Measurements from ENCODE around the gene MPRIP.
A peak's percentile ranks its signal among the peaks of the same experiment; 100 is the strongest.

The MPRIP gene

DNA sequence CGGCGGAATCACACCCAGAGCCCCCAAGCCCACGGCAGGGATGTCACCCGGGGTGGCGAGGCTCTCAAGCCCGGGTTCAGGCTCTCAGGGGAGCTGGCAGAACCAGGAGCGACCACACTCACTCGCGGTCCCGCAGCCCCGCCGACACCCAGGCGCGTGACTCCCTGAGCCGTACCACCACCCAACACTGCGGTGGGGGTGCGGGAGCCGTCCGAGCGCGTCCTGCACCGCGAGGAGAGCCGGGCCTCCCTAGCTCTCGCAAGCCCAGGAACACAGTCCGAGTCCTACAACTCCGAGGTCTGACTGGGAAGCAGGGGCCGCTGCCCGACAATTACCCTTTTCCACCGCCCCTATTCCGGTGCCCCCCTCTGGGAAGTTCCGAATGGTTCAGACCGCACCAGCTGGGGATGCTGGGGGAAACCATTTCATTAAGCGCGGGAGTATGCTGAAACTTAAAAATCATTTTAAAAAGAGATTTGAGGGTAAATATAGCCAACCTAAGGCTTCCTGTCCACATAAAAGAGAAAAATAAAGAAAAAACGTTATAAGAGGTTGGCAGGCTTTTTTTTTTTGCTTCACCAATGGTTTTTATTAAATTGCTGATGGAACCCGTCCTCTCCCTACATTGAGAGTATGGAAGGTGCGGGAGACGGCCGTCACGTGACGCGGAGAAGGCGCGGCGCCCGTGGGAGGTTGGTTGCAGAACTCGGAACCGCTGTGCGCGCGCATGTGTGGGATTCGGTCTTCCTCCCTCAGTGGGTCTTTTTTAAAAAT, 195.0 kb downstream of the MPRIP start, which contains the start of gene FLCN:
Gene FLCN (minus strand): TSS at position 143 of the 774 bp plus-strand sequence. CDS start 9,031 bp downstream, outside the sequence.
- DNase-seq (ENCODE audit: low read depth) = peak; percentile 85

DNA sequence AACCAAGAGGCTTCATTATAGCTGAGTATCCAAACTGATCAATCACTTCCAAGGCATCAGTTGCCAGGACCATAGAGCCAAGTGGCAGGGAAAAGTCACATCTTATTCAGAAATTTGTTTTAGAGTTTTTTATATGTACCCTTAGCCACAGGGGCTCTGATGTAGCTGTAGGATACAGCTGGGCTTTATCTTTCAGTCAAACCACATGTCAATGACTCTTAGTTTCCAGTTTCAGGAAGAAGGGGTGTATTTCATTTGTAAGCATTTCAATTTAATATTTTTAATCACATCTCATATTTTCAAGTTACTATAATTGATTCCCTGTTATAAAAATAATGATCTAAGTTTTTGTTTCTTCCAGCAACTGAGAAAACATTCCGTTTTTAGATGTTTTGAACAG, 197.6 kb downstream of the MPRIP start:
- DNase-seq (ENCODE audit: low read depth) = no peak

DNA sequence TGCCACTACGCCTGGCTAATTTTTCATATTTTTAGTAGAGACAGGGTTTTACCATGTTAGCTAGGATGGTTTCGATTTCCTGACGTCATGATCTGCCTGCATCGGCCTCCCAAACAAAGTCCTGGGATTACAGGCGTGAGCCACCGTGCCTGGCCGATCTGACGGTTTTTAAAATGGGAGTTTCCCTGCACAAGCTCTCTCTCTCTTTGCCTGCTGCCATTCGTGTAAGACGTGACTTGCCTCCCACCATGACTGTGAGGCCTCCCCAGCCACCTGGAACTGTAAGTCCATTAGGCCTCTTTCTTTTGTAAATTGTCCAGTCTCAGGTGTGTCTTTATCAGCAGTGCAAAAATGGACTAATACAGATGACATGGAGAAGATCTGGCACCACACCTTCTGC, 199.4 kb downstream of the MPRIP start:
- DNase-seq (ENCODE audit: low read depth) = no peak

DNA sequence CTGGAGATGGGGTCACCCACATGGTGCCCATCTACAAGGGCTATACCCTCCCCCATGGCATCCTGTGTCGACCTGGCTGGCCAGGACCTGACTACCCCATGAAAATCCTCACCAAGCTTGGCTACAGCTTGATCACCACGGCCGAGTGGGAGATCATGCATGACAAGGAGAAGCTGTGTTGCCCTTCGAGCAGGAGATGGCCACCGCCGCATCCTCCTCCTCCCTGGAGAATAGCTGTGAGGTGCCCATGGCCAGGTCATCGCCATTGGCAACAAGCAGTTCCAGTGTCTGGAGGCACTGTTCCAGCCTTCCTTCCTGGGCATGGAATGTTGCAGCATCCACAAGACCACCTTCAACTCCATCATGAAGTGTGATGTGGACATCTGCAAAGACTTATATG, 200.0 kb downstream of the MPRIP start:
- no peak for DNase-seq (ENCODE audit: low read depth)

Measured in activated T-cell treated with anti-CD3 and anti-CD28 coated beads for 1 hour (primary cell).